ENCODE data around the gene RHOBTB3.
A peak's percentile ranks its signal among the peaks of the same experiment; 100 is the strongest.
"Not testable (repeated sequence)": the region's sequence is repeated elsewhere in the genome, so short reads cannot be mapped to it uniquely, and the experiment has no call there.

RHOBTB3 gene

GRCh38 chr5:95709967-95710650 is 21.0 kb upstream of the RHOBTB3 start:
- ATAC-seq (ENCODE audit: low read depth): no peak
- no peaks in the 10 kb centered on the region for H3K36me3 Mint-ChIP-seq
- peaks cover 2% of the 10 kb centered on the region for H3K27me3 Mint-ChIP-seq
- H3K4me1 Mint-ChIP-seq: no peaks in the 10 kb centered on the region
- no peak overlapping the region for H3K27ac Mint-ChIP-seq
- no peaks in the 10 kb centered on the region for H3K9me3 Mint-ChIP-seq
- no peak overlapping the region for H3K4me3 Mint-ChIP-seq
- no peak for DNase-seq (ENCODE audit: low spot score in 2 of 2)

- not testable (repeated sequence) for H3K27me3 Mint-ChIP-seq; H3K36me3 Mint-ChIP-seq; H3K27ac Mint-ChIP-seq; DNase-seq (ENCODE audit: low spot score in 2 of 2); H3K9me3 Mint-ChIP-seq; H3K4me1 Mint-ChIP-seq; ATAC-seq (ENCODE audit: low read depth); H3K4me3 Mint-ChIP-seq
Observed at GRCh38 chr5:95710651-95711500, 20.3 kb upstream of the RHOBTB3 start.

- Mint-ChIP-seq H3K36me3 (no peaks in the 10 kb centered on the region), H3K4me3 (no peak overlapping the region)
Observed at GRCh38 chr5:95711501-95712346, 19.4 kb upstream of the RHOBTB3 start.

GRCh38 chr5:95712347-95712958 is 18.7 kb upstream of the RHOBTB3 start:
- H3K9me3 Mint-ChIP-seq: no peaks in the 10 kb centered on the region
- no peaks in the 10 kb centered on the region for H3K27me3 Mint-ChIP-seq
- no peaks in the 10 kb centered on the region for H3K4me1 Mint-ChIP-seq
- no peak overlapping the region for H3K4me3 Mint-ChIP-seq
- H3K27ac Mint-ChIP-seq: no peak overlapping the region
- ATAC-seq (ENCODE audit: low read depth) (no peak), DNase-seq (ENCODE audit: low spot score in 2 of 2) (no peak)
- H3K36me3 Mint-ChIP-seq: no peaks in the 10 kb centered on the region

More at GRCh38 chr5:95711501-95712346, 19.4 kb upstream of the RHOBTB3 start:
- no peaks in the 10 kb centered on the region for H3K4me1 Mint-ChIP-seq
- no peak for DNase-seq (ENCODE audit: low spot score in 2 of 2)
- H3K9me3 Mint-ChIP-seq: no peaks in the 10 kb centered on the region
- H3K27me3 Mint-ChIP-seq: peaks cover 2% of the 10 kb centered on the region
- no peak overlapping the region for H3K27ac Mint-ChIP-seq
- ATAC-seq (ENCODE audit: low read depth): no peak

DNA sequence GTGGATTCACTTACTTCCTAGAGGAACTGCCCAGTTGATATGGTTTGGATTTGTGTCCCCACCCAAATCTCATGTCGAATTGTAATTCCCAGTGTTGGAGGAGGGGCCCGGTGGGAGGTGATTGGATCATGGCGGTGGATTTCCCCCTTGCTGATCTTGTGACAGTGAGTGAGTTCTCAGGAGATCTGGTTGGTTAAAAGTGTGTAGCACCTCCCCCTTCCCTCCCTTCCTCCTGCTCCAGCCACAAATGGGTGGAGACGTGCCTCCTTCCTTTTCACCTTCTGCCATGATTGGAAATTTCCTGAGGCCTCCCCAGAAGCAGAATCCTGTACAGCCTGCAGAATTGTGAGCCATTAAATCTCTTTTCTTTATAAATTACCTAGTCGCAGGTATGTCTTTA is 17.9 kb upstream of the RHOBTB3 start:
- H3K9me3 Mint-ChIP-seq; ATAC-seq (ENCODE audit: low read depth); H3K36me3 Mint-ChIP-seq; DNase-seq (ENCODE audit: low spot score in 2 of 2); H3K27ac Mint-ChIP-seq; H3K4me3 Mint-ChIP-seq; H3K4me1 Mint-ChIP-seq; H3K27me3 Mint-ChIP-seq: not testable (repeated sequence)

GRCh38 chr5:95713960-95714710 is 17.0 kb upstream of the RHOBTB3 start:
- H3K36me3 Mint-ChIP-seq: no peaks in the 10 kb centered on the region
- no peak overlapping the region for H3K4me3 Mint-ChIP-seq
- H3K27ac Mint-ChIP-seq: no peak overlapping the region
- no peaks in the 10 kb centered on the region for H3K4me1 Mint-ChIP-seq
- no peak for ATAC-seq (ENCODE audit: low read depth)
- no peak for DNase-seq (ENCODE audit: low spot score in 2 of 2)
- no peaks in the 10 kb centered on the region for H3K9me3 Mint-ChIP-seq
- H3K27me3 Mint-ChIP-seq: no peaks in the 10 kb centered on the region

DNA sequence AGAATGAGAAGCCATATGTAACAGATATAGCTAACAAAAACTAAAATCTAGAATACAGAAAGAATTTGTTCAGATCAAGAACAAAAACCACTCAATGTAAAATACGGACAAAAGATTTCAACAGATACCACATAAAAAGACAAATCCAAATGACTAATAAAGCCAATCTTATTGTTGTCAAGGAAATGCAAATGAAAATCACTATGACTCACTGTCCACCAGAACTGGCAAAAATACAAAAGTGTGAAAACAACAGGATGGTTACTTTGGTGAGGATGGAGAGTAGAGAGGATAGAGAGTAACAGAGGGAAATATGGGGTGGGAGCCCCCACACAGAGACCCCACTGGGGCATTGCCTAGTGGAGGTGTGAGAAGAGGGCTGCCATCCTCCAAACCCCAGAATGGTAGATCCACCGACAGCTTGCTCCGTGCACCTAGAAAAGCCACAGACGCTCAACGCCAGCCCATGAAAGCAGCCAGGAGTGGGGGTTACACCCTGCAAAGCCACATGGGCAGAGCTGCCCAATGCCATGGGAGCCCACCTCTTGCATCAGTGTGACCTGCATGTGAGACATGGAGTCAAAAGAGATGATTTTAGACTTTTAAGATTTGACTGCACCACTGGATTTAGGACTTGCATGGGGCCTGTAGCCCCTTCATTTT is 15.2 kb upstream of the RHOBTB3 start:
- H3K9me3 Mint-ChIP-seq: no peaks in the 10 kb centered on the region
- H3K27me3 Mint-ChIP-seq: no peaks in the 10 kb centered on the region
- H3K36me3 Mint-ChIP-seq: no peaks in the 10 kb centered on the region
- H3K4me3 Mint-ChIP-seq: no peak overlapping the region
- ATAC-seq (ENCODE audit: low read depth) (no peak), DNase-seq (ENCODE audit: low spot score in 2 of 2) (no peak)
- no peaks in the 10 kb centered on the region for H3K4me1 Mint-ChIP-seq
- H3K27ac Mint-ChIP-seq: no peak overlapping the region

GRCh38 chr5:95717439-95717838 is 13.7 kb upstream of the RHOBTB3 start:
- Mint-ChIP-seq H3K4me1 (no peaks in the 10 kb centered on the region), H3K9me3 (no peaks in the 10 kb centered on the region), H3K27me3 (no peaks in the 10 kb centered on the region), H3K36me3 (no peaks in the 10 kb centered on the region), H3K27ac (no peak overlapping the region), H3K4me3 (no peak overlapping the region)
- DNase-seq (ENCODE audit: low spot score in 2 of 2) (no peak), ATAC-seq (ENCODE audit: low read depth) (no peak)

GRCh38 chr5:95718203-95718602 is 12.9 kb upstream of the RHOBTB3 start:
- ATAC-seq (ENCODE audit: low read depth): peak; percentile 92
- Mint-ChIP-seq H3K4me1 (no peaks in the 10 kb centered on the region), H3K36me3 (no peaks in the 10 kb centered on the region), H3K27ac (no peak overlapping the region), H3K9me3 (no peaks in the 10 kb centered on the region), H3K27me3 (no peaks in the 10 kb centered on the region), H3K4me3 (no peak overlapping the region)
- DNase-seq (ENCODE audit: low spot score in 2 of 2): no peak

- DNase-seq (ENCODE audit: low spot score in 2 of 2) (no peak), ATAC-seq (ENCODE audit: low read depth) (no peak)
- Mint-ChIP-seq H3K4me1 (no peaks in the 10 kb centered on the region), H3K27ac (no peak overlapping the region), H3K4me3 (no peak overlapping the region), H3K9me3 (no peaks in the 10 kb centered on the region), H3K27me3 (no peaks in the 10 kb centered on the region), H3K36me3 (no peaks in the 10 kb centered on the region)
Observed at GRCh38 chr5:95718738-95719137, 12.4 kb upstream of the RHOBTB3 start.

- no peak for ATAC-seq (ENCODE audit: low read depth)
- Mint-ChIP-seq H3K9me3 (no peaks in the 10 kb centered on the region), H3K27me3 (no peaks in the 10 kb centered on the region), H3K27ac (no peak overlapping the region), H3K4me3 (no peak overlapping the region), H3K4me1 (no peaks in the 10 kb centered on the region), H3K36me3 (no peaks in the 10 kb centered on the region)
- DNase-seq (ENCODE audit: low spot score in 2 of 2): no peak
Observed at GRCh38 chr5:95720094-95720786, 10.9 kb upstream of the RHOBTB3 start.

- DNase-seq (ENCODE audit: low spot score in 2 of 2): no peak
- no peak for ATAC-seq (ENCODE audit: low read depth)
- Mint-ChIP-seq H3K9me3 (no peaks in the 10 kb centered on the region), H3K27me3 (no peaks in the 10 kb centered on the region), H3K4me1 (no peaks in the 10 kb centered on the region), H3K27ac (no peak overlapping the region), H3K4me3 (no peak overlapping the region), H3K36me3 (no peaks in the 10 kb centered on the region)
Observed at GRCh38 chr5:95721582-95722295, 9.4 kb upstream of the RHOBTB3 start.

All from memory B cell (primary cell).